WI38 (cell line): ENCODE measurements around the gene NOL11.
"Not testable (repeated sequence)": the region's sequence is repeated elsewhere in the genome, so short reads cannot be mapped to it uniquely, and the experiment has no call there.

Source experiments
- H3K4me3 ChIP-seq: 2 replicates; pipeline ENCODE4 v1.5.1; 2011; ENCODE audit warnings: low read depth, mild to moderate bottlenecking, control low read depth, low read length
- CTCF ChIP-seq: IDR thresholded peaks from 2 replicates; pipeline ENCODE4 v1.5.1; 2012; ENCODE audit warnings: low read depth, mild to moderate bottlenecking, control low read depth, low read length

The NOL11 gene

GRCh38 chr17:67725373-67725791 lies 7.6 kb downstream of the NOL11 start:
- no peak for TF ChIP-seq CTCF
- H3K4me3 ChIP-seq, result no peak overlapping the region

DNA sequence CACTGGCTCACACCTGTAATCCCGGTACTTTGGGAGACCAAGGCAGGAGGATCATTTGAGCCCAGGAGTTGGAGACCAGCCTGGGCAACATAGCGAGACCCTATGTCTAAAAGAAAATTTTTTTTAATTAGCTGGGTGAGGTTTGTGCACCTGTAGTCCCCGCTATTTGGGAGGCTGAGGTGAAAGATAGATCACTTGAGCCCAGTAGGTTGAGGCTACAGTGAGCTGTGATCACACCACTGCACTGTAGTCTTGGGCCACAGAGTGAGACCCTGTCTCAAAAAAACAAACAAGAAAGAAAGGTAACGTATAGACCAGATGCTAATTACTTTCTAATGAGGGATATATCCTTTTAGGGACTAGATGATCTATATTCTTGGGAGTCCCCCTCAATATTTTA lies 8.1 kb downstream of the NOL11 start:
- TF ChIP-seq CTCF, result no peak
- H3K4me3 ChIP-seq, result no peak overlapping the region

DNA sequence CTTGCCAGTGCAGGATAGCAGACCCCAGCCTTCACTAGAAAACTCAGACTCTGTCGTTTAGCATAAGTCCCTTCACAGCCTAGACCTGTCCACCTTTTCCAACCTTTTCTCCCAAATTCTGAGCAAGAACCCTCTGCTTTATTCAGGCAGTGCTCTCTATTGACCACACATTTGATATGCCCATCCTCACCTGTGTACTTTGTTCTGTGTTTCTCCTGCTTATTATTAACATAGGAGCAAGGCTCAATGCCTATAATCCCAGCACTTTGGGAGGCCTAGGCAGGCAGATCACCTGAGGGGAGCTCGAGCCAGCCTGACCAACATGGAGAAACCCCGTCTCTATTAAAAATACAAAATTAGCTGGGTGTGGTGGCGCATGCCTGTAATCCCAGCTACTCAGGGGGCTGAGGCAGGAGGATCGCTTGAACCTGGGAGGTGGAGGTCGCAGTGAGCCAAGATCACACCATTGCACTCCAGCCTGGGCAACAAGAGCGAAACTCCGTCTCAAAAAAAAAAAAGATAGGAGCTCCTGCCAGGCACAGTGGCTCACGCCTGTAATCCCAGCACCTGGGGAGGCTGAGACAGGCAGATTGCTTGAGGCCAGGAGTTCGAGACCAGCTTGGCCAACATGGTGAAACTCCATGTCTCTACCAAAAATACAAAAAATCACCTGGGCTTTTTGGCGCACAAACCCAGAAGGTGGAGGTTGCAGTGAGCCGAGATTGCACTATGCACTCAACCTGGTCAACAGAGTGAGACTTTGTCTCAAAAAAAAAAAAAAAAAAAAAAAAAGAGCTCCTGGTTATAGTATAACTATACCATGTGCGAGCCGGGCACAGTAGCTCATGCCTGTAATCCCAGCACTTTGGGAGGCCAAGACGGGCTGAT lies 9.7 kb downstream of the NOL11 start:
- not testable (repeated sequence) for H3K4me3 ChIP-seq

- TF ChIP-seq CTCF, result no peak
- H3K4me3 ChIP-seq, result no peak overlapping the region
Observed at GRCh38 chr17:67729903-67730302, 12.2 kb downstream of the NOL11 start.

DNA sequence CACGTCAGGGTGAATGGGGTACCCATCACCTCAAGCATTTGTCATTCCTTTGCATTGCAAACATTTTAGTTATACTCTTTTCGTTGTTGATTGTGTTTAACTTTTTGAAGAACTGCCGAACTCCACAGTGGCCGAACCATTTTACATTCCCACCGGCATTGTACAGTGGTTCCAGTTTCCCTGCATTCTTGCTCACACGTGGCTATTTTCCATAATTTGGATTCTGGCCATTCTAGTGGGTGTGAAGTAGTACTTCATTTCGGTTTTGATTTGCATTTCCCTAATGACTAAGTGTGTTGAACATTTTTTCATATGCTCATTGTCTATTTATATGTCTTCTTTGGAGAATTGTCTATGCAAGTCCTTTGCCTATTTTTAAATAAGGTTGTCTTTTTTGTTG lies 13.0 kb downstream of the NOL11 start:
- no peak for TF ChIP-seq CTCF
- no peak overlapping the region for H3K4me3 ChIP-seq

DNA sequence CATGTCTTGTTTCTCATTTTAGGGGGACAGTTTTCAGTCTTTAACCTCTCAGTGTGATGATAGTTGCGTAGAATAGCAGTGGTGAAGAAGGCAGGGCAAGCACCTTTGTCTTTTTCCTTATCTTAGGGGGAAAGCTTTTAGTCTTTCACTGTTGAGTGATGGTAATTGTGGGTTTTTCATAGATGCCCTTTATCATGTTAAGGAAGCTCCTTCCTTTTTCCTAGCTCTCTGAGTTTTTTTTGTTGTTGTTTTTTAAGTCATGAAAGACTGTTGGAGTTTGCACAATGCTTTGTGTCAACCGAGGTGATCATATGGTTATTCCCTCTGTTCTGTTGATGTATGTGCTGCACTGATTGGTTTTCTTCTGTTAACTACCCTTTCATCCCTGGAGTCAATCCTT lies 15.7 kb downstream of the NOL11 start:
- no peak for TF ChIP-seq CTCF
- no peak overlapping the region for H3K4me3 ChIP-seq

- H3K4me3 ChIP-seq, result no peak overlapping the region
- no peak for TF ChIP-seq CTCF
Observed at GRCh38 chr17:67737145-67737544, 19.4 kb downstream of the NOL11 start.

DNA sequence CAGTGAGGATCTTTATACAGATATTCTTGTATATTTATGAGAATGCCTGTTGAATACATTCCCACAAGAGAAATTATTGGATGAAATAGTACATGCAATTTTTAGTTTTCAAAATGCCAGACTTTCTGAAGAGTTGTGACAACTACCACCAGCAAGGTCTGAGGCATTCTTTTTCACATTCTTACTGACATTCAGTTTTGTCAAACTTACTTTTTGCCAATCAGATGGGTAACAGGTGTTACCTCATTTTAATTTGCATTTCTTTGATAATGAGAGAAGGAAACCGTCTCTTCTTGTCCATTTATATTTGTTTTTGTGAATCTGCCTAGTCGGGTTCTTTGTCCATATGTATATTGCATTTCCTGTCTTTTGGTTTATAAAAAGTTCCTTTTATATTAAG lies 24.3 kb downstream of the NOL11 start:
- no peak for TF ChIP-seq CTCF

More for the DNA sequence above, 24.3 kb downstream of the NOL11 start:
- H3K4me3 ChIP-seq, result no peak overlapping the region
